Non-pigmented ciliary epithelial cell (primary cell): Measurements from ENCODE around the gene SV2B.

Source experiments
- DNase-seq: peaks from one replicate; pipeline ENCODE4 v3.0.0-alpha.2; 2010; ENCODE audit warnings: low read depth

The SV2B gene

DNA sequence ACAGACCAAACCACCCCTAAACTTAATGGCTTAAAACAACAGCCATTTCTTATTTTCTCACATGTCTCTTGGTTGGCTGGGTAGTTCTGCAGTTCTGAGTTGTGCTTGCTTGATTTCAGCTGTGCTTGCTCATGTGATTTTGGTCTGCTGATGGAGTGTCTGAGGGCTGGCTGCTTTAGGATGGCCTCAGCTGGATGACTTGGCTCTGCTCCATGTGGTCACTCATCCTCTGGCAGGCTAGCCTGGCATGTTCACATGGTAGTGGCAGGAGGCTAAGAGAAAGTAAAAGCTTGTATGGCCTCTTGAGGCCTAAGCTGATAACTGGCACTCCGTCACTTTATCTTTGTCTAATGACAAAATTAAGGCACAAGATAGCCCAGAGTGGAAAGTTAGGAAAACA is 4.1 kb downstream of the SV2B start:
- no peak for DNase-seq

DNA sequence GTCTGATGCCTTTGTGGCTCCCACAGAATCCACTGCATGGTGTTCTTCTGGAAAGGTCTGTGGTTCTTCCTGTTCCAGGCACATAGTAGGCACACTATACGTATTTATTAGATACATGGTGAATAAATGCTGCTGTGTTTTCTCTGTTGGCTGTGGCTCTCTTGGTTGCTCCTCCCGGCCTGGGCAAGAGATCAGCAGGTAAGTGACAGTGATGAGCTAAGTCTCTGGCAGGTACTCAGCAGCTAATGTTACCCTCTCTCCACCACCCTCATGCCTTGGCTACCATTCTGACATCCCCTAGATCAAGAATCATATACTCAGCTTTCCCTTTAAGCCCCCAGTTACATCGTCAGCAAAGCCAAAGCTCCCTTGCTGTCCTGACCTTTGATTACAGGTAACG is 8.4 kb downstream of the SV2B start:
- DNase-seq, result no peak

DNA sequence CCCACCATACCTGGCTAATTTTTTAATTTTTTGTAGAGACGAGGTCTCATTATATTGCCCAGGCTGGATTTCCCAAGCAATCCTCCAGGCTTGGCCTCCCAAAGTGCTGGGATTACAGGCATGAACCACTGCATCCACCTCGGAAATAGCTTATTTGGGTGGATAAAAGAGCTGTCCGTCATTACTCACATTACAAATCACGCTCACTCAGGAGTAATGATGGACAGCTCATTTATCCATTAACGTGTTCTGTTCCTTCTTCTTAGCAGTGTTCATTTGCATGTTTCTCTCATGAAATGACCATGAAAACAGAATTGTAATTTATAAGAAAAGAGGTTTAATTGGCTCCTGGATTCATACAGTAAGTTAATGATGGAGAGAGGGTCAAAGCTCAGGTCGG is 9.8 kb downstream of the SV2B start:
- DNase-seq, result no peak

DNA sequence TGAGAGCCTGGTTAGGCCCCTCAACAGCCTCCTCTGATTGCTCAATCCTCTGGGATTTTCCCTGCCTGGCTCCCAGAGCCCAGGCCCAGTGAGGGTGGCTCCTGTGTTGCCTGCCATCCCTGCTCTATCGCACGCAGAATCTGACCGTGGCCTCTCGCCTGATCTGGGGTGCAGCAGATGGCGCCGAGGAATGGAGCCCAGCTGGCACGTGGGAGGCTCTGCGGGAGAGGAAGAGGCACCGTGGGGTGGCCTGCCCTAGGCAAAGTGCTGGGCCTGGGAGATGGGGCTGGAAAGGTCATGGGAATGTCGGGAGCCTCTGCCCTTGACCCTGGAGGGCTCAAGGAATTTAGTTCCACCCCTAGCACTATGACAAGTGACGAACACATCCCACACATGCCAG is 10.3 kb downstream of the SV2B start:
- no peak for DNase-seq

DNA sequence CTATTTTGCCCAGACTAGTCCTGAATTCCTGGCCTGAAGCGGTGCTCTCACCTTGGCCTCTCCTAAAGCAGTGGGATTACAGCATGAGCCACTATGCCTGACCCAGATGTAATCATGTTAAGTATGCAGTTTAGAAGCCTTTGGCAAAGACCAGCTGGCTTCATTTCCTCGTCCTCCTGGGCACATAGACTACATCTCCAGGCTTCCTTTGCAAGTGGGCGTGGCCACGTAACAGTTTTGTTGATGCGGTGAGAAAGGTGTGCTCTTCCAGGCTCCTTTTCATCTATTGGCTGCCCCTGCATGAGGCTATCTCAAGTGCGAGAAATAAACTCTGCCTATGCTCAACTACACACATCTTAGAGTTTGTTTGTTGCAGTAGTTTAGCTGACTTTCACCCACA is 13.0 kb downstream of the SV2B start:
- no peak for DNase-seq

DNA sequence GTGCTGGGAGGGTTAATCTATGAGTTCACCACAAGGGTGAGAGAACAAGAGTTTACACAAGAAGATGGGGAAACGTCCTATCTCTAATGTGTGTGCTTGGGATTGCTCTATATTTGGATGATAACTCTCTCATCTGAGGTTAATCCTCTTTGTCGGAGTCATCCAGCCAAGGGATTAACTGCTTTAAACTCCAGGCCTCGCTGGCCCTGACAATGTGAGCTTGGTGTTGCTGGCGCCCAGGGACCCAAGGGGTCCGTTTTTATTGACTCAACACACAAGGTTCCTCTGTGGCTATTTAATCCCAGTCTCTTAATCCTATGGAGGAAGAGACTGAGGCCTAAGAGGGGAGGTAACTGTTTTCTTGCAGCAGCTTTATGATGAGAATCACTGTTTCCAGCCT is 14.2 kb downstream of the SV2B start:
- DNase-seq, result no peak

DNA sequence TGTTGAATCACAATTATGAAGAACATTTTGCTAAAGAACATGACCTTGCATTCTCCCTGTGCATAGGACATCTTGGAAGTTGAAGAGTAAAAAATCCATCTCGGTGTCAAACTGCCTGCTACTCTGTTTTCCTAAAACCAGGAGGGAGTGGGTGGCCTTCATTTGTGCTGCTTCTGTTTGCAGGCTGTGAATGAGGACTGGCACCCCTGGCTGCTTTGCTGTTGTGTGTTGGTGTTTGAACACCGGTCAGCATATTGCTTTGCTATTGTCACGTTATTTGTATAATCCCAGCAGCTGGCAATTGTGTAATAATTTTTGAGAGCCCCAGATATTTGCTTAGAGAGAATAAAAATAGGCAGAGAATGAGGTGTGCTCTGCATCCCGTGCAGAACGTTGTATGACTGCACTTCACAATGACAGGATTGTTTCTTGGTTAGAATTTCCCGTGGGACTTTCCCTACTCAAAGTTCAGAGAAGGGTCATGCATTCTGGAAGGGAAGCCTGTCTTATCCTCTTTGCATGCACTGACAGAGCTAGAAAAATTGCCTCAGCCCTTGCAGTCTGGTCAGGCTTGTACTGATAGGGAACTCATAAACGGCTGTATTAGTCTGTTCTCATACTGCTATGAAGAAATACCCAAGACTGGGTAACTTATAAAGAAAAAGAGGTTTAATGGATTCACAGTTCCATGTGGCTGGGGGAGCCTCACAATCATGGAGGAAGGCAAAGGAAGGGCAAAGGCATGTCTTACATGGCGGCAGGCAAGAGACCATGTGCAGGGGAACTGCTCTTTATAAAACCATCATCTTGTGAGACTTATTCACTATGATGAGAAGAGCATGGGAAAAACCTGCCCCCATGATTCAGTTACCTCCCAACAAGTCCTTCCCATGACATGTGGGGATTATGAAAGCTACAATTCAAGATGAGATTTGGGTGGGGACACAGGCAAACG is 16.3 kb downstream of the SV2B start:
- DNase-seq, result no peak

DNA sequence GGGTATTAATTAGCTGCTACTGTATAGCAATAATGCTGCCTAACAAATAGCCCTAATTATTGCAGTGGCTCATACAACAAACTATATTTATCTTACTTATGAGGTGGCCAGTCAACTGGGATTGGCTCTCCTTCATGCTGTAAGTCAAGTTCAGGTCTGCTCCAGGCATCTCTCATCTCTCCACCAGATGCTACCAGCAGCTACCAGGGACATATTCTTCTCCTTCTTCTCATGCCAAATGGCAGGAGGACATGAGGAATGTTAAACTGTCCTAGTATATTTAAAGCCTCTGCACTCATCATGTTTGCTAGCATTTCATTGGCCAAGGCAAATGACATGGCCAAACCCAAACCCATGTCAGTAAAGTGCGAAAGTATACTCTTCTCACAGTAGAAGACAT is 17.3 kb downstream of the SV2B start:
- DNase-seq, result no peak

DNA sequence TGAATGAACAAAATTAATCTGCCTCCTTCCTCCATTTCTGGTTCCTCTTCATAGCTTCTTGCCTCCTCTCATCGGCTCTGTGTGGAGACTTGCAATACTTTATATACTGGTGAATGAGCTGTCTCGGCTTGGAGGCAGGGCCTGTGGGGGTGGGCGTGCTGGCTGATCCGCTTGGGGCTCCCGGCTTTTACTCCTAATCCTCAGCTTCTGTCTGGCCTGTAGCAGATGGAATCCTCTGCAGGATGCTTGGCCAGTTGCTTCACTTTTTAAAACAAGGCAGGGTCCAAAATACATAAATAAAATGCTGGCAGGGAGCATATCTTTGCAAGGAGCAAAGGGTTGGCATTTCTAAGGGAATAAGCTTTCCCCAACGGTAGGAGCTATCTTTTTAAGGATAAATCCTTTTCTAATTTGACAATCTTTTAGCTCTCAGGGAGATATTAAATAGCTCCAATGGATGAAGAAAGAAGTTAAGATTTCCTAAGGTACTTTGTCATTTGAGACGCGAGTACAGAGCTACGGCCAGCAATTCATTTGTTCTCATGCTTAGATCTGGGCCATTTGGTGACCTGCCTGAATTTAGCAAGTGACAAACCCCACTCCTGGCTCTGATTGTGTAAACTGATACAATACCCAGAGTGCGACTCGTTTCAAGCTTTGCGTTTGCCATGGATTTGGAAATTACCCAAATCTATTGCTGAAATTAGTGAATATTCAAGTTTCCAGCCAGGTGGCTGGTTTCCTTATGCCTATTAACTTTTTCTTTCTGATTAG is 18.9 kb downstream of the SV2B start:
- no peak for DNase-seq

DNA sequence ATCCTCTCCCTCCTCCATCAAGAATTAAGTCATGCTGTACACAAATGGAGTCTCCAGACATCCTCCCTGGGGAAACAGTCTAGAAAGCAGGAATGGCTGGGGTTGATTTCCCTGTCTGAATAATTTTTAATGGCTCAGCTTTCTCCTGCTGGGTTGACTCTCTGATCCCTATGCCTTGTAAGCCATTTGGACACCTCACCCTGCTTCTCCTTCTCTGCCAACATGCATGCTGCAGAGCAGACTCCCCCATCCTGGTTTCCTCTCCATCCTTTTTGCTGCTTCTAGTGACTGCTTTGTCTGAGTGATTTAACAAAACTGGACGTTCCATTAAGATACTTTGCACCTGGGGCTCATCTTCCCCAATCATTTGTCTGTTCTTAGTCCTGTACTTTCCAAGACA is 22.2 kb downstream of the SV2B start:
- no peak for DNase-seq

DNA sequence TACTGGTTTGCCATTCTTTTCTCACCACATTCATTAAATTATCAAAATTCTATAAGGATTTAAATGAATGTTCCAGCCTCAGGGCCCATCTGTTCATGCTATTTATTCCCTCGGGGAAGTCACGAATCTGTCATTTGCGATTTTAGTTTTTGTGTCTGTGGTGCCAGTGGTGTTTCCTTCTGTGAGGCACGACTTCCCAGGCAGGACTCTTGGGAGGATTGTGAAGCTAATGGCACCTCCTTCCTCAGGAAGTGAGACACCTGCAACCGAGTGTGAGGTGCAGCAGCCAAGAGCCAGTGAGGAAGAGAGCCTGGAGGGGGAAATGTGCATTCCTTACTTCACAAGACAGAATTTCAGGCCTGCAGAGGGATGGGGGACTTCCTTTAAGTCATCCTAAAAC is 24.1 kb downstream of the SV2B start:
- no peak for DNase-seq

DNA sequence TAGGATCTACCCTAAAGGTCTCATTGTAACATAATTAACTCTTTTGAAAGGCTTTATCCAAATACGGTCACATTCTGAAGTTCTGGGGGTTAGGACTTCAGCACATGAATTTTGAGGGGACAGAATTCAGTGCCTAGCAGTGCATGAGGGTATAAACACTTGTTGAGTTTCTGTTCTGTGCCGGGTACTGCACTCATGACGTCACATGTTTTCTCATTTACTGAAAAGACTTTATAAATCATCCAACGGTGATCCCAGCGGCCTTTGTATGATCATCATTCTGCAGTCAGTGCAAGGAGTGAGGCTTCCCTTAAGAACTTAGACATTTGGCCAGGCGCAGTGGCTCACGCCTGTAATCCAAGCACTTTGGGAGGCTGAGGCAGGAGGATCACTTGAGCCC is 25.1 kb downstream of the SV2B start:
- no peak for DNase-seq

DNA sequence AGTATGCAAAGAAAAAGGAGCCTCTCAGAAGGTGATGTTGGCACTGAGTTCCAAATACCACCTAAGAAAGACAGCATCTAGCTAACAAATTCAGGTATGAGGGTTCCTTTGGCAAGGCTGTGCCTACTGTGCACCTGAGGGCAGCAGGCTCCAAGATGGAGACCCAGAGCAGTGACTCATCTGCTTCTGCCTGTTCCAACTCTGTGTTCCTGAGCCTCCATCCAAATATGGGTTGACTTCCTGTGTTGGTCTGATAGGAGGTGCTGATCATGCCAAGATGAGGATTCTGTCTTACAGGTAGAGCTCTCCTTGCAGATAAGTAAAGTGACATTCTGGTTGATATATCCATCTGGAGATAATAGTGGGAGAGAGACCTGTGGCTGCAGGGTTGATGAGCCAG is 26.0 kb downstream of the SV2B start:
- DNase-seq, result no peak

DNA sequence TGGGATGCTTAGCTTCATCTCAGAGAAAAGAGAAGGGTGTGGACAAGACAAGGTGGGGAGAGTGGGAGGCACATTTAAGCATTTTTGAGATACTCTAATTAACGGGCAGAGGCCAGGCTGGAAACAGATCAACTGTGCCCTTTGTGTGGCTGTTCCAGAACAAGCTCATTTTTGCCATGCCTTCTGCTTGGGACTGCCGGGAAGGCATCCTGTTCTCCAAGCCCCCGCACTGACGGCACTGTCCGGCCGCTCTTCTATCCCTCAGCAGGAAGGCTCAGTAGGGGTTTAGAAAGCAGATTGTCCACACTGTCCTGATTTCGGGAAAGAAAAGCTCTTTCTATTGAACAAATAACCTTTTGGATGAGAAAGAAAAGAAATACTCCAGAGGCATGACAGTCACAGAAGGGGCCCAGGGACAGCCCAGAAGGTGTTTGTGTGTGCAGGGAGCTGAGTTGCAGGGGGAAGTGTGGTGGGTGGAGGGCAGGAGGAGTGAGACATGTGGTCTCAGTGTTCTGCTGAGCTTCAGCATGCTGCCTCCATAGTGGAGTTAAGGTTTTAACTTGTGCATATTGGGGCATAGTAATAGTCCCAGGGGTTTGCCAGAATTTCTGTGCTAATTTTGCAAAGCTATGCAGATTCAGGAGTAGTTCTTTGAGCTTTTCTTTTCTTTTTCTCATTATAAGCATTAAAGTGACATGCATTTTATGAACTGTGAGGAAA is 27.3 kb downstream of the SV2B start:
- DNase-seq, result no peak

DNA sequence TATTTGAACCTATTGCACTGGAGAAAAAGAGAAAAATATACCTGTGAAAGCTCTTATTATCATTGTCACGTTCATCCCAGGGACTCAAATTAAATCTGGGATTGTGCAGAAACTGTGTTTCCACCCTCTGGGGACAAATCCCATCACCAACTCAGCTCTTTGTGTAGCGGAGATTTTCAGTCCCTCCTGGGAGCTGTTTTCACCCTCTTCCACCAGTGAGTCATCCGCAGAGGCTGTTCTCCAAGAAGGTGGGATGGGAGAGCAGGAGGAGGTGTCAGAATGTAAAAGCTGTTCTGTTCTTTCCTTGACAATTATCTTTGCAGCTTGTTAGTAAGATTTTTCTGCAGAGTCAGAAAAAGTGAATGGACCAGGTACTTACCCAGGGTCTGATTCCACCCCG is 28.0 kb downstream of the SV2B start:
- DNase-seq, result no peak

DNA sequence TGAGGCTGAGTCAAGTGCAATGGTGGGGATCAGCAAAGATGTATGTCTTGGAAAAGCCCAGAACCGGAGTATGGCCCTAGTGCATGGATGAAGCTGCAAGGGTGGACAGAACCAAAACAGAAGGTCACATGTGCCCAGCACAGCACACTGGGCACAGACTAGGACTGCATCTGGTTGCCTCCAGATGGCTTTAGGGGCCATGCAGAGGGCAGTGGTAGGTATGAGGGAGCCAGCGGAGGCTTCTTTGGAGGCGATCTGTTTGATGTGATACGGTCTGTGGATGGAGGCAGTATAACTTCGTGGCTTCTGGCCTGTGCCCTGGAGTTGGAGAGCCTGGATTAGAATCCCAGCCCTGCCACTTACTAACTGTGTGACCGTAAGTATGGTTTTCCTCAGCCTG is 29.4 kb downstream of the SV2B start:
- DNase-seq, result no peak

DNA sequence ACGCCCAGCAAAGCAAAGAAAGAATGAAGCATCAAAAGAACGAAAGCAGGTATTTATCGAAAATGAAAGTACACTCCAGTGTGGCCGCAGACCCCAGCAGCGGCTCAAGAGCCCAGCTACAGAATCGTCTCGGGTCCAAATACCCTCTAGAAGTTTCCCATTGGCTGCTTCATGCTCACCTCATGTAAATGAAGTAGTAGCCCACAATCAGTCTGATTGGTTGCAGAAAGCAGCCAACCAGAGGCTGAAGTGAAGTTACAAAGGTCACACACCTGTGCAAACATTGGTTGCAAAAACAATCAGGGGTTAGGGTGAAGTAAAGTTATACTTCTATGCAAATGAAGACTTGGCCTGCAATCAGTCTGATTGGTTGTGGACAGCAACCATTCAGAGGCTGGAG is 32.0 kb downstream of the SV2B start:
- no peak for DNase-seq

DNA sequence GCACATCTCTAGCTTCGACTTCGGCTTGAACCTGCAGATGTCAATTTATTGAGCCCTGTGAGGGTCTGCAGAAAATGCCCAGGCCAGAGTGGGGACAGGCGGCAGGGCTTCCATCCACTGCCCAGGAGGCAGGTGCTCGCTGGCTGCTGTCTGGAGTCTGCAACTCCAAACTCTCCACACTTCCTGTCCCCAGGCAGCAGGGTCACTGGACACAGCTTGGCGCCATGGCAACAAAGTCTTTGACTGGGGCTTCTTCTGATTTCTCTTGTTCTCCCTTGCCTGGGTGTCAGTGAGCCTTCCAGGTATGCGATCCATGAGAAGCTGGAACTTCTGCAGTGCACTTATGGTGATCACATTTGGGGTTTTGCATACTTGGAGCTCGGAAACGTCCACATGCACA is 33.5 kb downstream of the SV2B start:
- no peak for DNase-seq

DNA sequence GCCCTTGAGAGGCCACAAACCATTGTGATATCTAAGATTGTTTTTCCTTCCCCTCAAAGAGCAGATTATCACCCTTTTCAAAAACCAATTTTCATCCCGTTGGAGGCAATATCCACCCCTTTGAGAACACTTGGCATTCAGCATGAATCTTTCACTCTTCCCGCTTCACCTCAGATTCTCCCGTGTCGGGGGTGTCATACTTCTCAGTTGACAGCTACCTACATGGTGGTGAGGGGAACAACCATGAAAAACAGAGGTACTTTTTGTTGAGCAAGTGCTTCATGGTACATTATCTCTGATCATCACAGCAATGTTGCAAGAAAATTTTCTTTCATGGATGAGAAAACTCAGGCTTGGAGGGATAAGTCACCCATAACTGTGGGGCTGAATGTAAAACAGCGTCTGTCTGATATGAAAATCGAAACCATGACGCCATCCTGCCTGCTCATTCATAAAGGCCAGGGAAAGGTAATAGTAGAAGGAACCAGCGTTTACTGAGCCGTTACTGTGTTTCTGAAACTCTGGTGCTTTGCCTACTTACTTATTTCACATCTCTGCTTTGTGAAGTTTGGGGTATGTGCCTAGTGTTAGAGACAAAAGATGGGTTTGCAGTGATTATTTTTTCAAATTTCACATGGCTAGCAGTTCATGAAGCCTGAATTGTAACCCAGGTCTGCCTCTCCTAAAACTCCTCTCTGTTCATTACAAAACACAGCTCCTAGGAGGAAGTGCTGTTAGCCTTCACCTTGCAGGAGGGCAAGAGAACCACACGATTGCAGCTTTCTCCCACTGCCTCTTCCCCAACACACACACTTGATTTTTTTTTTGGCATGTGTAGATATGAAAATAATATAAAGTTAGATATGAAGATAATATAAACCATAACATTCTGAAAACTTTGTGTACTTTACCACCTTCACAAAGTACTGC is 35.4 kb downstream of the SV2B start:
- DNase-seq, result no peak

DNA sequence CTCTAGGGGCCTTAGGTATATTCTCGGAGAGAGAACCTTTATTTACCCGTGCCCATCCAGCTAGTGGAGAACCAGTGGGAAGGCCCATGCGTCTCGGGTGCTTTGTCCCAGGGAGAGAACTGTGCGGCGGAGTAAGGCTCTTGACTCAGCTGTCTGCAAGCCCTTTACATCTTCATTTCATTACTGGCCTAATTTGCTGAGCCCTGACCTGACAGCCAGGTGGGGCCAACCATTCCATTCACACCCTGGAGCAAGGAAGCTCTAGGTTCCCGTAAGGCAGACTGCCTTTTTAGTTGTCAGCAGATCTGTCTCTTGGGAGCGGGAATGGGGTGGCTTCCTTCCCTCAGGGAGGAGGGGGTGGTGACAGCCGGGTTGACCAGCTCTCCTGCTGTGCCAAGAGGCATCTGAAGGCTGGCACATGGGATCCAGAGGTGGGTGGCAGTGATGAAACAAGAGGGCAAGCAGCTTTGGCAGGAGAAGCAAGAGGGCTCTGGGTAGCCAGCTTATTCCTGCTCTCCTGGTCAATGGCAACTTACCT is 36.4 kb downstream of the SV2B start:
- no peak for DNase-seq

DNA sequence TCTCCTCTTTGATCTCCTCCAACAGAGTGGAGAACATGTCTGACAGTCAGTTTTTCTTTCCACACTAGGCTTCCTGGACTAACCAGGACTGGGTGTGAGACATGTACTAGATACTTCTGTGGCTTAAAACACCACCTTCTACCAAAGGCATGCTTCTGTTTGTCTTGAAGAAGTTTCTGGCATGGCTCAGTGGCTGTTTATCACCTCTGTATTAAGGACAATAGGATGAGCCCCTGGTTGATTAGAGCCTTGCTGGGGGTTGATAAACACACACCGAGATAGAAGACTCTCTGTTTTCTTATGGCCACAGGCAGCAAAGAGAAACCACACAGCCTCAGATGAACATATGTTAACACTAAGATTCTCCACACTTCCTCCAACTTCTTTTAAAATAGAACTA is 40.5 kb downstream of the SV2B start:
- DNase-seq, result no peak
